OCI-LY7 (cell line): ENCODE measurements around the gene MAEA. TPM values are rescaled to one million over a fixed set of nuclear protein-coding genes. Genes with fewer than 3 reads are reported as not detected.

Experiments used
- BruUV-seq: library from RNA; stranded (reverse); fragments of 400-500 nt; replicated peaks from 2 replicates; lab custom pipeline; 2021; lab: Mats Ljungman, UMichigan
- CTCF ChIA-PET: fragments of 300-600 bp; sonication (Branson Sonifier 250); formaldehyde crosslinking; loops from one replicate; lab custom pipeline; 2022; ENCODE audit warnings: antibody characterized with exemption; ENCODE audit not compliant: unreplicated experiment; lab: Charles Lee
- POLR2A ChIA-PET: fragments of 300-600 bp; sonication (Branson Sonifier 250); formaldehyde crosslinking; loops from one replicate; lab custom pipeline; 2022; ENCODE audit warnings: antibody characterized with exemption; lab: Charles Lee
- DNase-seq: peaks from one replicate; pipeline ENCODE4 v3.0.0-alpha.2; 2015; ENCODE audit warnings: low spot score
- H2AFZ ChIP-seq: fragments of 200-600 bp; sonication (generic), shearing (Covaris generic); 2 replicates; pipeline ENCODE4 v1.6.1; 2014; ENCODE audit warnings: mild to moderate bottlenecking, antibody characterized with exemption, low read length, moderate library complexity
- H3K27ac ChIP-seq: fragments of 200-600 bp; sonication (generic); 2 replicates; pipeline ENCODE4 v1.5.1; 2014; ENCODE audit warnings: mixed run types, low read depth, mild to moderate bottlenecking, moderate library complexity, low read length, inconsistent platforms; ENCODE audit not compliant: poor library complexity, severe bottlenecking
- H3K36me3 ChIP-seq: fragments of 200-600 bp; sonication (generic); 2 replicates; pipeline ENCODE4 v1.6.1; 2014; ENCODE audit warnings: mild to moderate bottlenecking, antibody characterized with exemption, low read length, moderate library complexity, mixed read lengths; ENCODE audit not compliant: insufficient read depth
- H3K4me1 ChIP-seq: fragments of 200-600 bp; sonication (generic); 2 replicates; pipeline ENCODE4 v1.5.1; 2014; ENCODE audit warnings: mild to moderate bottlenecking, low read length; ENCODE audit not compliant: insufficient read depth, poor library complexity, severe bottlenecking
- H3K4me2 ChIP-seq: fragments of 200-600 bp; sonication (generic); 2 replicates; pipeline ENCODE4 v1.6.1; 2014; ENCODE audit warnings: mild to moderate bottlenecking, low read length
- H3K4me3 ChIP-seq: fragments of 200-600 bp; sonication (generic); 2 replicates; pipeline ENCODE4 v1.5.1; 2014; ENCODE audit warnings: mild to moderate bottlenecking, low read depth, low read length; ENCODE audit not compliant: poor library complexity, severe bottlenecking
- H3K79me2 ChIP-seq: fragments of 200-600 bp; sonication (generic); 2 replicates; pipeline ENCODE4 v1.6.1; 2016; ENCODE audit warnings: low read depth, mild to moderate bottlenecking, low read length, moderate library complexity, mixed read lengths; ENCODE audit not compliant: insufficient read depth
- H3K9me2 ChIP-seq: fragments of 200-600 bp; sonication (generic); 2 replicates; pipeline ENCODE4 v1.6.1; 2016; ENCODE audit warnings: mild to moderate bottlenecking, low read length, mixed read lengths; ENCODE audit not compliant: insufficient read depth
- H3K9me3 ChIP-seq: fragments of 200-600 bp; sonication (generic); 2 replicates; pipeline ENCODE4 v1.6.1; 2014; ENCODE audit warnings: mild to moderate bottlenecking, mixed run types, low read length, mixed read lengths
- H4K20me1 ChIP-seq: fragments of 200-600 bp; sonication (generic); 2 replicates; pipeline ENCODE4 v1.6.1; 2014; ENCODE audit warnings: mild to moderate bottlenecking, antibody characterized with exemption, low read length, moderate library complexity, mixed read lengths; ENCODE audit not compliant: insufficient read depth
- EZH2phosphoT487 ChIP-seq: fragments of 200-600 bp; sonication (generic); IDR thresholded peaks from 2 replicates; pipeline ENCODE4 v1.6.1; 2018; ENCODE audit warnings: low read depth, borderline replicate concordance, mild to moderate bottlenecking, mixed run types, antibody characterized with exemption, low read length, moderate library complexity, mixed read lengths
- intact Hi-C: fragments of 100-400 bp; cut with micrococcal nuclease; formaldehyde crosslinking; loops from one replicate; pipeline ENCODE4 v1.10.0; 2022; ENCODE audit not compliant: unreplicated experiment
- total RNA-seq, 2 experiments: library from RNA; depleted of rRNA in 1 of 2; stranded (reverse); fragments of >200 nt in 1 of 2; shearing (Covaris generic) in 1 of 2; gene quantifications; 2 replicates each; pipeline ENCODE4 v1.2.3, GENCODE V29; 2014 to 2022
- TF ChIP-seq, protein P1 (sequence below): fragments of 200-600 bp; sonication (generic); conservative IDR thresholded peaks from 2 replicates; pipeline ENCODE4 v1.5.1; 2014; ENCODE audit warnings: mild to moderate bottlenecking, antibody characterized with exemption, low read length, moderate library complexity, mixed read lengths

Gene MAEA
- total RNA-seq, 2 experiments from 2014 or later = 53.2 to 59.3 TPM

DNA sequence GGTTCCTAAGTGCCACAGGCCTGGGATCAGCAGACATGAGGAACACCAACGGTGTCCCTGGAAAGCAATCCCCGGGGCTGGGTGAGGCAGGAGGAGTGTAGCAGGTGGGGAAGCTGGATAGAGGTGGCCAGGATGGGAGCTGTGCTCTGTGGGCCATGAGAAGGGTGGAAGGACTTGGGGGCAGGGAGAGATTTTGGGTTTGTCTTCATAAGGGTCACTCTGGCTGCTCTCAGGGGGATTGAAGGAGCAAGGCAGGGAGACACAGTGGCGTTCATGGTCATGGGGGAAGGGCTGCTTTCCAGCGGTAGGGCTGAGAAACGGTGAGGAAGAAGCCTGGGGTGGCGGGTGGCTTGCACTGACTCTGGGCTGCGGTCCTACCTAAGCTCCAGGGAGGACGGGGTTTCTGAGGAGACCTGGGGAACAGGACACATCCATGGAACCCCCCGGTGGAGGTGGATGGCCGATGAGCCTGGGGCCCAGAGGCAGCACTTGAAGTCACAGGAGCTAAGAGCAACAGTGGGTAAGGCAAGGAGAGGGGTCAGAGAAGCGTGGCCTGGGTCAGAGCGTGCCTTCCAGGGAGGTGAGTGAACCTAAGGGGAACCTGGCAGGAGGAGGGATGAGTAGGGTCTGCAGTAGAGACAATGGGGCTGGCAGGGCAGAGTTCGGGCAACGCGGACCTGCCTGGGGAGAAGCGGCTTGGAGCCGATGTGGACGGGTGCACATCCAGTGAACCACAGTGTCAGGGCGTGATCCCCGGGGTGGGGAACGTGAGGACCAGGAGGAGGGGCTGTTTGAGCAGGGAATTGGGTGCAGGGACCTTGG, 28.4 kb upstream of the MAEA start:
- Histone ChIP-seq H3K27ac (no peak overlapping the region), H3K4me3 (no peak overlapping the region), H3K4me2 (no peak overlapping the region), H2AFZ (no peak overlapping the region), H4K20me1 (no peaks in the 10 kb centered on the region), H3K9me2 (no peaks in the 10 kb centered on the region), H3K9me3 (peaks cover 14% of the 10 kb centered on the region), H3K4me1 (no peaks in the 10 kb centered on the region), H3K36me3 (peaks cover 13% of the 10 kb centered on the region), H3K79me2 (no peaks in the 10 kb centered on the region)
- intact Hi-C loops = no loop called here
- CTCF ChIA-PET = no interaction called here
- no peak for DNase-seq
- BruUV-seq = no TSS peak
- POLR2A ChIA-PET = interaction anchor here (0.6 kb wide), 1 partner anchor 112 kb away, joined by 3 read pairs; no protein-coding TSS in a partner anchor
- no peak for TF ChIP-seq EZH2phosphoT487
- TF ChIP-seq, protein P1, sequence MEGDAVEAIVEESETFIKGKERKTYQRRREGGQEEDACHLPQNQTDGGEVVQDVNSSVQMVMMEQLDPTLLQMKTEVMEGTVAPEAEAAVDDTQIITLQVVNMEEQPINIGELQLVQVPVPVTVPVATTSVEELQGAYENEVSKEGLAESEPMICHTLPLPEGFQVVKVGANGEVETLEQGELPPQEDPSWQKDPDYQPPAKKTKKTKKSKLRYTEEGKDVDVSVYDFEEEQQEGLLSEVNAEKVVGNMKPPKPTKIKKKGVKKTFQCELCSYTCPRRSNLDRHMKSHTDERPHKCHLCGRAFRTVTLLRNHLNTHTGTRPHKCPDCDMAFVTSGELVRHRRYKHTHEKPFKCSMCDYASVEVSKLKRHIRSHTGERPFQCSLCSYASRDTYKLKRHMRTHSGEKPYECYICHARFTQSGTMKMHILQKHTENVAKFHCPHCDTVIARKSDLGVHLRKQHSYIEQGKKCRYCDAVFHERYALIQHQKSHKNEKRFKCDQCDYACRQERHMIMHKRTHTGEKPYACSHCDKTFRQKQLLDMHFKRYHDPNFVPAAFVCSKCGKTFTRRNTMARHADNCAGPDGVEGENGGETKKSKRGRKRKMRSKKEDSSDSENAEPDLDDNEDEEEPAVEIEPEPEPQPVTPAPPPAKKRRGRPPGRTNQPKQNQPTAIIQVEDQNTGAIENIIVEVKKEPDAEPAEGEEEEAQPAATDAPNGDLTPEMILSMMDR = no peak

DNA sequence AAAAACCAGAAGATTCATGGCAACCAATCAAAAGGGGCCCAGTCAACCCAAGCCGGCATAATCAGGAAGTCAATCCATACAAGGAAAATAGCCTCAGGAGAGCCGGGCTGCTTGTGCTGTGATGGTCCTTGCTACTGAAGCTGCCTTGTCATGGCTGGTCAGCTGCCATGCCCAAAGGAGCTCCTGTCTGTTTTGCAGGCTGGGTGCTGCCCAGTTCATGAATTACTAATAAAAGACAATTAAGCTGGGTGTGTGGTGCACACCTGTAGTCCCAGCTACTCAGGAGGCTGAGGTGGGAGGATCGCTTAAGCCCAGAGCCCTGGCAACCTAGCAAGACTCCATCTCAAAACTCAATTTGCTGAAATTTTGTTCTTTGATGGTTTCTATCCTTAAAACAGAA, 24.7 kb upstream of the MAEA start:
- Histone ChIP-seq H3K79me2 (no peaks in the 10 kb centered on the region), H3K9me2 (no peaks in the 10 kb centered on the region), H3K9me3 (peaks cover 13% of the 10 kb centered on the region), H3K4me3 (no peak overlapping the region), H3K27ac (no peak overlapping the region), H3K4me2 (no peak overlapping the region), H3K4me1 (peaks cover 13% of the 10 kb centered on the region), H3K36me3 (peaks cover 19% of the 10 kb centered on the region), H4K20me1 (no peaks in the 10 kb centered on the region), H2AFZ (no peak overlapping the region)
- POLR2A ChIA-PET = no interaction called here
- intact Hi-C loops = loop anchor here (5.0 kb wide), 1 partner anchor 82 kb away; the partner anchor contains the start of gene UVSSA
- BruUV-seq = no TSS peak
- DNase-seq = no peak
- CTCF ChIA-PET = no interaction called here
- TF ChIP-seq, protein P1 = no peak
- TF ChIP-seq EZH2phosphoT487 = no peak

DNA sequence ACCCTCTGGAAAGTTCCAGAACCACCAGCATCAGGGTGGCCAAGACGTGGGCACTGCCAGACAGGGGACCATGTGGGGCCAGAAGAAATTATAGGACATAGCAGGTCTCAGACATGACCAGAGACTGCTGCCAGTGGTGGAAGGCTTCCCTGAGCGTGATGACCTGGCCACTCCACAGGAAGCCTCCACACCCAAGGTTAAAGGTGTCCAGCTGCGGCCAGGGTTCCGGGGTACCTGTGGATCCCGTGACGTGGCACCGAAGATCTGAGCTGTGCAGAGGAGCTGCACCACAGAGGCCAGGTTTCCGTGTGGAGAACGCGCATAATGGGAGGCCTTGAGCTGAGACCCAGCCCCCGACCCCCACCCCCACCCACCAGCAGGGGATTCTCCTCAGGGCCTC, 24.3 kb upstream of the MAEA start:
- intact Hi-C loops = loop anchor here (5.0 kb wide), 1 partner anchor 82 kb away; the partner anchor contains the start of gene UVSSA
- POLR2A ChIA-PET = interaction anchor here (0.5 kb wide), 1 partner anchor 78 kb away, joined by 3 read pairs; no protein-coding TSS in a partner anchor
- no peaks in the 10 kb centered on the region for H4K20me1 ChIP-seq
- H3K9me3 ChIP-seq = peaks cover 14% of the 10 kb centered on the region
- peaks cover 19% of the 10 kb centered on the region for H3K36me3 ChIP-seq
- CTCF ChIA-PET = no interaction called here
- peaks cover 14% of the 10 kb centered on the region for H3K4me1 ChIP-seq
- no TSS peak for BruUV-seq
- H3K4me2 ChIP-seq = no peak overlapping the region
- H3K4me3 ChIP-seq = no peak overlapping the region
- H2AFZ ChIP-seq = no peak overlapping the region
- TF ChIP-seq EZH2phosphoT487 = no peak
- TF ChIP-seq, protein P1 = no peak
- H3K79me2 ChIP-seq = no peaks in the 10 kb centered on the region
- no peak overlapping the region for H3K27ac ChIP-seq
- H3K9me2 ChIP-seq = no peaks in the 10 kb centered on the region
- DNase-seq = no peak
